CD4-positive, alpha-beta T cell treated with Interleukin-15 for 1 hour (primary cell): ENCODE measurements around the gene TRDN.
"Not testable (repeated sequence)": the region's sequence is repeated elsewhere in the genome, so short reads cannot be mapped to it uniquely, and the experiment has no call there.

Experiments
- DNase-seq: peaks from one replicate; pipeline ENCODE4 v3.0.0-alpha.2; 2020

The TRDN gene

DNA sequence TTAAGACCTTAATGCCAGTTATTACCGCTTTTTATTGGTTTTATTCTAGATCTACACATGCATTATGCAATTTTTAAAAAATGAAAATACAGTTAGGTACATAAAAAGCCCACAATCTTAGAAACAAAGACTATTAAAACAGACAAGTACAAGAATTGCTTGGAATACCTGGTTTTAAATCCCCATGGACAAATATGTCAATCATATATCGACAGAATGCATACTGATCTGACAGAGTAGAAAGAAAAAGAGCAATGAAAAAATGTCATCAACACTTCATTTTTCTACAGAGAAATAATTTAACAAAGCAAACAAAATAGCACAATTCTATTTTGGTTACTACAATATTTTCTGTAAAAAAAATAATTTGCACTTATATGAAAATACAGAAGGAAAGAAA, 139.7 kb downstream of the TRDN start:
- DNase-seq: no peak

DNA sequence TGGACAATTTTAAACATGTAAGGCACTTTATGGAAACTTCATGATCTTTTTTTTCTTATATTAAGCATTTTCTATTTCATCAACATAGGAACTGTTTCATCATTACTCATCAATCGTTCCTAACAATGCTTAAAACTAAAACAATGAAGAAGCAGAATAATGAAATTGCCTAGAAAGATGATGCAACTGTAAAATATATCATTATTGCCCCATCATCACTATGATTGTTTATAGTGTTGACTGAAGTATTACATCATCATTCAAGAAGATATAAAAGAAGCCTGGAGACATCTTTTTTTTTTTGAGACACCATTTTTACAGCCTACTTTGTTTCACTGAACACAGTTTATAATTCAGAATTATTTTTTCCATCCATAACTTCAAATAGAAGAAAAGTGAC, 147.2 kb downstream of the TRDN start:
- DNase-seq: no peak

DNA sequence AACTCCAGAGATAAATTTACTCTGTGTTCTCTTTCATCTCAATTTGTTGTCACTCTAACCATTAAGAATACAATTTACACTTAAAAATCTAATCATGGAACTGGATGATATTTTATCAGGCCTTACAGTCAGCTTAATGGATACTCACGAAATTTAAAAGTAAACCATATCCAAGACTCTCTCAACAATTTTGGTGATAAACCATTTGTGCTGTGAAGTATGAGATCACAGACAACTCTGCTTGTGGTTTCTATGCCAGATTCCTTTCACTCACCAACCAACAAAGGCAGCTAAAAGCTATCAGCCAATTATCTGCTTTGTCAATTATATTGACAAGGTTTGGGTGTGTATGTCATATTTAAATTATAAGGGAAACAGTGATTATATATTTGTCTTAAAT, 155.8 kb downstream of the TRDN start:
- no peak for DNase-seq

DNA sequence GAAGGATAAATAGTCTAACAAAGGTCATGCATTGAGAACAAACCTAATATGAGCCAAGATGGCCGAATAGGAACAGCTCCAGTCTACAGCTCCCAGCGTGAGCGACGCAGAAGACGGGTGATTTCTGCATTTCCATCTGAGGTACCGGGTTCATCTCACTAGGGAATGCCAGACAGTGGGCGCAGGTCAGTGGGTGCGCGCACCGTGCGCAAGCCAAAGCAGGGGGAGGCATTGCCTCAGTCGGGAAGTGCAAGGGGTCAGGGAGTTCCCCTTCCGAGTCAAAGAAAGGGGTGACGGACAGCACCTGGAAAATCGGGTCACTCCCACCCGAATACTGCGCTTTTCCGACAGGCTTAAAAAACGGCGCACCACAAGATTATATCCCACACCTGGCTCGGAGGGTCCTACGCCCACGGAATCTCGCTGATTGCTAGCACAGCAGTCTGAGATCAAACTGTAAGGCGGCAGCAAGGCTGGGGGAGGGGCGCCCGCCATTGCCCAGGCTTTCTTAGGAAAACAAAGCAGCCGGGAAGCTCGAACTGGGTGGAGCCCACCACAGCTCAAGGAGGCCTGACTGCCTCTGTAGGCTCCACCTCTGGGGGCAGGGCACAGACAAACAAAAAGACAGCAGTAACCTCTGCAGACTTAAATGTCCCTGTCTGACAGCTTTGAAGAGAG, 164.6 kb downstream of the TRDN start:
- not testable (repeated sequence) for DNase-seq

DNA sequence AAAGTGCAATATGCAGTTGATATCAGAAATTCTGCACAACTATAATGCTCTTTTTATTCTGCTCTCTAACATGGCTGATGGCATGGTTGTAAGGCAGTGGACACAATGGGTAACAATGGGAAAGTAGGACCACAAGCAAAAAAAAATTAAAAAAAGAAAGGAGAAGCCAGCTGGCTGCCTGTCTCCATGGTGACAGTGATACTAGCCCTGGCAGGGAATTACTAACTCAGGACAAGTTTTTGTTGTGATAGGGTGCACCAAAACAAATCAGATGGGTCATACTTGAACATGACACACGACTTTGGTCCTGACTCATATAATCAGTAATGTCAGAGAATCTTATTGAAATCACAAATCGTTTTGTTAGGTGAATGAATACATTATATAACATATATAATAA, 169.4 kb downstream of the TRDN start:
- no peak for DNase-seq

DNA sequence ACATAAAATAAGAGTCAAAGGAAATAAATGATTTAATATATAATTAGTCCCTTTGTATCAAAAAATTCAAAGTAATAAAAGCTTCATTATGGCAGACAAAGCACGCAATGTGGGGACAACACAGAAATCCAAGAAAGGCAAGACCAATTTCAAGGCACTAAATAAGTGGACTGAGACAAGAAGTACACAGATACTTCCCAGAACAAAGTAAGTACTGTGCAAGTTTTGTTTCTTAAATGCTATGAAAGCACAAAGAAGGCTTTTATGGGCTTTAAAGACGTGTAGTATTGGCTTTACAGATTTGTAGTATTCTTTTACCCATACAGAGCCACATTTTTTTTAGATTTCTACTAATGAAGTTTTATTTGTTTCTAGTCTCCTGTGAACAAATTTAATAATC, 174.6 kb downstream of the TRDN start:
- DNase-seq: no peak

DNA sequence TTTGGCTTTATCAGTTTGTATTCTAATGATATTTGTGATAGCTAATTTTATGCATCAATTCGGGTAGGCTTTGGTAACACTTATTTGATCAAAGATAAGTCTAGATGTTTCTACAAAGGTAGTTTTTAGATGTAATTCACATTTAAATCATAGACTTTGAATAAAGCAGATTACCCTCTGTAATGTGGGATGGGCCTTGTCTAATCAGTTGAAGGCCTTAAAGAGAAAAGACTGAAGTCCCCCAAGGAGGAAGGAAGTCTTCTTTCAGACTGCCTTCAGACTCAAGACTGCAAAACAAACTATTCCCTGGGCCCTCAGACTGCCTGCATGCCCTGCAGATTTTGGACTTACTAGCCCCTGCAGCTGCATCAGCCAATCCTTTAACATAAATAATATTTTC, 178.5 kb downstream of the TRDN start:
- no peak for DNase-seq

DNA sequence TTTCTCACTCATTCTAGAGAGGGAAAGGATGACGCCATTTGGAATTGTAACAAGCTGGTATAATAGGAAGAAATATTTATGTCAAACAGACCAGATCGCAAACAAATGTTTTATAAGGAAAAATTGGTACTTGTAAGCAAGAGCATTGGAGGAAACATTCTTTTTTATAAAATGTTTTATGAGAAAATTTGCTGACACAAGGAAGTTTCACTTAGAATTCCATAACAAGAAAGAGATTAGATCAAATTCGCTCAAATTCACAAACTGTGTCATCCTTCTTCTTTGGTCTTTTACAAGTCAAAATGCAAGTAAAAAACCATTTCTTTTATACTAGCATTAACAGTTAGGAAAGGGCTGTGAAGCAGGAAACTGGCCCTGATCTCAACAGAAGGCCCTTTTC, 179.9 kb downstream of the TRDN start:
- DNase-seq: no peak

DNA sequence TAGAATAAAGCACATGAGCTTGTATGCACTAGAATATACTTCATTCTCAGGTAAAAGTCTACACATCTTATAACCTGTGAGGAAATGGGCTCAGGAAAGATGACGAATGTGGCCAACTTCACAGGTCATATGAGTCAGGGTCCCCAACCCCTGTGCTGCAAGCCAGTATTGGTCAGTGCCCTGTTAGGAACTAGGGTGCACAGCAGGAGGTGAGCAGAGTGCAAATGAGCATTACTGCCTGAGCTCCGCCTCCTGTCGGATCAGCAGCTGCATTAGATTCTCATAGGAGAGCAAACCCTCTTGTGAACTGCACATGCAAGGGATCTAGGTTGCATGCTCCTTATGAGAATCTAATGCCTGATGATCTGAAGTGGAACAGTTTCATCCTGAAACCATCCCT, 182.3 kb downstream of the TRDN start:
- no peak for DNase-seq

DNA sequence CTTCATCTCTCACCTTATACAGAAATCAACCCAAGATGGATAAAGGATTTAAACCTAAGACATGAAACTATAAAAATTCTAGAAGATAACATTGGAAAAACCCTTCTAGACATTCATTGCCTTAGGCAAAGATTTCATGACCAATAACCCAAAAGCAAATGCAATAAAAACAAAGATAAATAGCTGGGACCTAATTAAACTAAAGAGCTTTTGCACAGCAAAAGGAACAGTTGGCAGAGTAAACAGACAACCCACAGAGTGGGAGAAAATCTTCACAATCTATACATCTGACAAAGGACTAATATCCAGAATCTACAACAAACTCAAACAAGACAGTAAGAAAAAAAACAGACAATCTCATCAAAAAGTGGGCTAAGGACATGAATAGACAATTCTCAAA, 183.7 kb downstream of the TRDN start:
- not testable (repeated sequence) for DNase-seq

DNA sequence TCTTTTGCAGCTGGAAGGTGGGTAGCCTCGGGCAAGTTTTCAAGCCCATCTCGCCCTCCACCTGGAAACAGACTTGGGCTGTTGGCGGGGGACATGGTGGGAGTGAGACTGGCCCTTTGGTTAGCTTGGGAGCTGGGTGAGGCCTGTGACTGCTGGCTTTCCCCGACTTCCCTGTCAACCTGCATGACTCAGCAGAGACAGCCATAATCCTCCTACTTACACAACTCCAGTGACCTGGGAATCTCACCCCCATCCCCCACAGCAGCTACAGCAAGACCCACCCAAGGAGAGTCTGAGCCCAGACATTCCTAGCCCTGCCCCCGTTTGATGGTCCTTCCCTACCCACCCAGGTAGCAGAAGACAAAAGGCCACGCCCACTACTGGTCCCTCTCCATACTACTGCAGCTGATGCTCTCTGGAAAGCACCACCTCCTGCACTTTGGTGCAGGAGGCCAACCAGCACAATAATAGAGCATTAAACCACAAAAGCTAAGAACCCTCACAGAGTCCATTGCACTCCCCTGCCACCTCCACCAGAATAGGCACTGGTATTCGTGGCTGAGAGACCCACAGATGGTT, 188.4 kb downstream of the TRDN start:
- no peak for DNase-seq

DNA sequence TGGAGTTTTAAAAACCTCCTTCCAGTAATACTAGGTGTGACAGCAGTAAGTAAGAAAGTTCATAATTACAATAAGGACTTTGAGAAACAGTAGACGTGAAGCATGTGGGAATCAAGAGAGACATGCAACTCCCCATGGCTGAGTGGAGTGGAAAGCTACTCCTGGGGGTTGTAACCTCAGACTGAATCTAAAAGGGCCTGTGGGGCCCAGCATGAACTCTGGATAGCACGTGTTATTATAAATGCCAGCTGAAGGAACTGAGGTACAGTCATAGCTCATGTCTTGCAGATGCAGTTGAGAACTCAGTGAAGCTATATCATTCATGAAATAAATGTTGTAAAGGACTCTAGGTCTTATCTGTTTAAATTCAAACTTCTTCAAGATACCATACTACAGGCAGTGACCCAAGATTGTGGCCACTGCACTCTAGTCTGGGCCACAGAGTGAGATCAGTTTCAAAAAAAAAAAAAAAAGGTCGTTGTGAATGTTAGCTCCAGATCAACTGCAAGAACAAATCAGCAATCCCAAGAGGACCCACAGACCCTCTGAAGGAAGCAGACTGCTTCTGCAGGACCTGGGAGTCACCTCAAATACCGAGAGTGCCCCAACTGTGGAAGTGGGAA, 189.3 kb downstream of the TRDN start:
- no peak for DNase-seq

DNA sequence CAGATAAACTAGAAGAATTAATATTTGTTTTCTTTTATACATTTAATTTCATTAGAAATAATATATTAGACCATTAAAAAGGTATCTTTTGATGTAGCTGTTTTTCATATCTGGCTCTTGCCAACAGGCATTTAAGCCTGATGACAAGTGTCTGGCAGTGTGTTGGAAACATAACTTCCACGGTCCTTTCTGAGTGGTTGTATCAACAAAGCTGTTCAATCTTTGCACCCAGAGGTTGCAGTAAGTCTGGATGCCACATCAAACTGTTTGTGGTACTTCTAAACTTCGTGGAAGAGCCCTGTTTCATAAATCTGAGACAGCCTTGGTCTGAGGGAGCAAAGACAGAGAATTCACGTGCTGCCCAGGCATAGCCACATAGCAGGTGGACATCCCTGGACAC, 197.4 kb downstream of the TRDN start:
- no peak for DNase-seq

DNA sequence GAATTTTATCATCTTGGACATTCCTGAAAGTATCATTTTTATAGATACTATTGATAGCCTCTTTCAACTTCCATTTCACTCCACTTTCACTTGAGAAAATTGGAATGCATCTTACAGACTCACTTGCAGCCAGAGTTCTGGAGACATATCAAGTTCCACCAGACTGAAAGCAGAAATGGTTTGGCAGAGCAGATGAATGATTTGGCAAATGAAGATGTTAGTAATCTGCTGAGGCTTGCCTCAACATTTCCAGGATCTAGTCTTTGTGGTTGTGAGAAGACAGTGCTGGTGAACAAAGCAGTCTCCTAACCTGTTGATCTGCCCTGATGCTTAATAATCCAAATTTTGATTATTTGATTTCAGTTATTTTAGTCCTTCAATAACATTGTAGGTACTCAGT, 202.6 kb downstream of the TRDN start:
- no peak for DNase-seq

DNA sequence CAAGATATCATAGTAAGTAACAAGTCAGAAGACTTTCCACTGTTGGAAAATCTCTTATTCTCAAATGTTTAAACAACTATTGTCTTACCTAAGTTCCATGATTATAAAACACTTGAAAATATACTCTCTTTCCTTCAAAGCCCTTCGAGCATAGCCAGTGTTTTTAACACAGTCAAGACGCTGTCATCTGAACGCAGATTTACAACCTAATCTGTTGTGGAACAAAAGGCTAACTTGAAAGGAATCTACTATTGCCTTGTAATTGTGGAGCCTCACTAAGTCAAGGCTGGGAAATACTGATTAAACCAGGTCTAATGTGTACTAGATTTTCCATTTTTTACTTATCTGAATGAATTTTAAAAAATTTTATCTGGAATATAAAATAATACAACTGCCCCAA, 205.8 kb downstream of the TRDN start:
- no peak for DNase-seq

DNA sequence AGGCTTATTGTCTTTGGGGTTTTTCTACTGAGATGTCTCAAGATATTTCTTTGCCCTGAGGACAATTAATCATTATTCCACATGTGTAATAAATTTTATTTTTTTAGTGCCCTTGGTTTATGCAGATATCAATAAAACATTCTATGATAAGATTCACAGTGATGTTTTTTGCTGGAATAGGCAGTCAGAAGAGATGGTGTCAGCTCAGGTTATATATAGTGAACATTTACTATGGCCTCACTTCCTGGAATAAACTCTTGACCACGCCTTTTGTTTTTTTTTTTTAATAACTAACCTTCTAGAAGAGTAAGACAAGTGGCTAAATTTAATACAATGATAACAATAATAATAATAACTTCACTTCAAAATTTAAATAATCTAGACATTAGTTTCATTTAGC, 209.7 kb downstream of the TRDN start:
- DNase-seq: no peak

DNA sequence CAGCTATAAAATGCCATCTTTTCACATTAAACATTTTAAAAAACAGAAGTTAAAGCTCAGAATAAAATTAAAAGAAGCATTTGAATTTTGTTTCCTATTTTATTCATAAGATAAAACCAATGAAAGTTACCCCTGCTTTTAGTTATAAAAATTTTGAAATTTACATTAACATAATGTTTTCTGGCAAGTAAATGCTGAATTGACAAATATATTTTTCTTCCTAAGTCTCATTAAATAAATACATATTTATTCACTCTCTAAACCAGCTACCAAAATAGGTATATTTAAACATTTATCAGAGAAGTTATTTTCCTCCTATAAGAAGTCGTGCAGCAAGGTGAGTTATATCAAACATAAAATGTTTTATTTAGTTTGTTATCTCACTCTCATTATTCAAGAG, 213.6 kb downstream of the TRDN start:
- DNase-seq: no peak

DNA sequence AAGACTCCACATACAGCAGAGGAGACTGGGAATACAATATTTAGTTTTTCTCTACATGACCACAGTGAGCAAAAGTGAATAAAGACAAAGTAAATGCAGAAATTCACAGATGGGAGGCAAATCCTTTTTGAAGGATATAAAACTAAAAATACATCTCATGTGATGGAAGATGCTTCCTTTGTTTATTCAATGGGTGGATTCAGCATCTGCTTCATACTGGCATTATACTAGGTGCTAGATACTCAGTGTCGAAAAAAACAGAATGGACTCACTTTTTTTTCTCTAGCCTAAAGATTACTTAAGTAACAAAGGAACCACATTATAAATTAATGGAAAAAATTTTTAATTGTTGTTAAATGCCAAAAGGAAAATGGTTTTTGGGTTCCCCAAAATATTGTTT, 216.2 kb downstream of the TRDN start:
- no peak for DNase-seq

DNA sequence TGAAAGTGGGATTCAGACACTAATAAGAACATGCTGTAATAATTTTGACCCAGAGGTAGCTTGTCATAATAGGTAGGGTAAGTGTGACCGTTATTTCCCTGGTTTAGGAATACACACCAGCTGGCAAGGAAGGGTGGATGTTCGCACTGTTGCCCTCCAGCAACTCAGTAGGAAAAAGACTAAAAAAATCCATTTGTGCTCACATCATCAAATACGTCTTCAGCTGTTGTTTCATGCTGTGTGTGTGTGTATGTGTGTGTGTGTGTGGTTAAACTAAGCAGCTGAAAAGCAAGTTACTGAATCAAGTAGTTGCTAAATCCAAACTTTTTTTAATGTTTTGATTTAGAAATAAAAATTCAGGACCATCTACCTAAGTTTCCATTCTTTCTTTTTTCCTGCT, 218.7 kb downstream of the TRDN start:
- DNase-seq: no peak

DNA sequence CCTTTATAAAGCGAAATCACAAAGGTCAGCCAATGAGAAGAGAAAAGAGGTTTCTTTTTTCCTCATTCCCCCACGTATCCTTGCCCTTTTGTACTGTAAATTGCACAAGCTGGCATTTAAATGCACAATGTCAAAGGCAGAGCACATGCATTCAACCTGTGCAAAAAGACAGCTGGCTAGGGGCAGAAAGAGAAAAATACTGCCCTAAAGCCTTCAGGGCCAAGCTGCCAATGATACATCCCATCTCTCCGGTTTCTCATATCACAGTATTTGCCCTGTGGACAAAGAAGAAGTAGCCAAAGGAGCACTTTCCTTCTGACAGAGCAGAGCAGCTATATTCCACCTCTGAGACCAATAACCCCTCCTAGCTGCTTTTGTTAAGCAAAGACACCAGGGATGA, 219.2 kb downstream of the TRDN start:
- no peak for DNase-seq

DNA sequence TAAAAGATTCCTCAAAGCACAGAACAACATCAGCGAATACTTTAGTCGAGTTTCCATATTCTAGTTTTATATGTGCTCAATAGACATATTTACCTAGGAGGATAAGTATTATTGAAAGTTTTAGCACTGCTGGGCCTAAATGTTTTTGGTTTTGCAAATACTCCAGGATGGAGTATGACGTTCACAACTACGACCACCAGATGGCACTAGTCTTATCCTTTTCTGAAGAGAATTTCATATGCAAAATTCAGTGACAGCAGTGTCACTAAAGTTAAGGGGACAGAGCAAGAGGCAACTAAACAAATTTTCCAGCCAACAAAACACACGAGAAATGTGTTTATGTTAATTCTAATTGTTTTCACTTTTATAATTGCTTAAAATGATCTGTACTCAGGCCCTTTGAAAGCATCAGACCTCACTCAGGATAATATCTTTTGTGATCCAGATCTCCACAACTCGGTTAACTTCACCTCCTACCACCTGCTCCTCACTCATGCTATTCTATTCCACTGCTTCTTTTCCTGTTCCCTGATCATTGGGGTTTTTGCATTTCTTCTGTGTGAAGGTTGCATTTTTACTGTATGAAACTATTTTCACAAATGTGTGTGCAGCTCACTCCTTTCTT, 220.8 kb downstream of the TRDN start:
- no peak for DNase-seq

DNA sequence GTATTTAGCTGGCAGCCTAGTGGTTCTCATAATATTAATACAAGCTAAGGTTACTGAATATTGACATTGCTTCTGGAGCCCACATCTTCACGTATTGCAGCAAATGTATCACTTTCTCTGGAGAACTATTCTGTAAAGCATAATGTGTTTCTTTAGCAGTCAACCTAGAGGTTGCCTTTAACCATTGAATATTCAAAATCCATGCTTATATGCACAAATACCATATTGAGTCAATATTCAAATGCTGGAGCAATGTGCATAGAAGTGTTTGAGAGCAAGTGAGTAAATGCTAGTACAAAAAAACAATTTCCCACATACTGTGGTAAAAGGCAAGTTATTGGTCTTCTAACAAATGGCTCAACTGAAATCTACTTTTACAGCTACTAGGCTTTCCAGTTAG, 231.8 kb downstream of the TRDN start:
- no peak for DNase-seq

DNA sequence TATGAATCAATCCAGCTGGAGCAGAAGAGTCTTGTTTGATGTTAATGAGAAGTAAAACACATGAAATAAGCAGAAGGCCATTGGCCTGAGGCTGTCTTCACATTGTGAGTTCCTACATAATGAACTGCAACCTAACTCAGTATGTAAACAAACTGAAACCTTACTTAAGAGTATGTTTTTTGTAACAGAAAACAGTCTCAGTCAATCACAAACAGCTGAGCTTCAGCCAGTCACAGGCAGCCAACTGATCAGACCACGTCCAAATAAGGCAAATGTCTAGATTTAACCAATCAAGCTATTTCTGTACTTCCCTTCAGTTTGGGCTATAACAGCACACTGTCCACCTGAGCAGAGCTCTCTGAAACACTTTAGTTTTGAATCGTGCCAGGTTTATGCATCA, 234.7 kb downstream of the TRDN start:
- DNase-seq: no peak

DNA sequence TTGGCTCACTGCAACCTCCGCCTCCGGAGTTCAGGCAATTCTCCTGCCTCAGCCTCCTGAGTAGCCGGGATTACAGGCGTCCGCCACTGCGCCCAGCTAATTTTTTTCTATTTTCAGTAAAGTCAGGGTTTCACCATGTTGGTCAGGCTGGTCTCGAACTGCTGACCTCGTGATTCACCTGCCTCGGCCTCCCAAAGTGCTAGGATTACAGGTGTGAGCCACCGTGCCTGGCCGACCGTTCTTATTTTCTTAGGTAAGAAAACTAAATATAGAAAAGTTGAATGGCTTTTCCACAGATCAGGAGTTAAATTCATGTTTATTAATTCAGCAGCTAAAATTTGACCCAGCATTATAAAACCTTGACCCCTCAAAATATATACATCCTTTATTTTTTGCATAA, 238.7 kb downstream of the TRDN start:
- no peak for DNase-seq
